Osteocyte (in vitro differentiated cells): ENCODE results near the gene IBA57. TPM values are rescaled to one million over a fixed set of nuclear protein-coding genes. Genes with fewer than 3 reads are reported as not detected.

Experiments
- DNase-seq: peaks from one replicate; pipeline ENCODE4 v3.0.0; 2021; ENCODE audit warnings: mixed read lengths; ENCODE audit not compliant: unreplicated experiment; ENCODE audit errors: extremely low spot score
- H3K27ac Mint-ChIP-seq: one replicate; pipeline ENCODE4 v1.8.0; 2021; ENCODE audit warnings: mild to moderate bottlenecking, mixed read lengths; ENCODE audit not compliant: unreplicated experiment
- H3K27me3 Mint-ChIP-seq: one replicate; pipeline ENCODE4 v1.8.0; 2021; ENCODE audit warnings: mixed read lengths; ENCODE audit not compliant: unreplicated experiment
- H3K36me3 Mint-ChIP-seq: one replicate; pipeline ENCODE4 v1.8.0; 2021; ENCODE audit warnings: mixed read lengths; ENCODE audit not compliant: unreplicated experiment
- H3K4me1 Mint-ChIP-seq: one replicate; pipeline ENCODE4 v1.8.0; 2021; ENCODE audit warnings: mixed read lengths; ENCODE audit not compliant: unreplicated experiment
- H3K4me3 Mint-ChIP-seq: one replicate; pipeline ENCODE4 v1.8.0; 2021; ENCODE audit warnings: mild to moderate bottlenecking, moderate library complexity, mixed read lengths; ENCODE audit not compliant: unreplicated experiment
- H3K9me3 Mint-ChIP-seq: one replicate; pipeline ENCODE4 v1.8.0; 2021; ENCODE audit warnings: mixed read lengths; ENCODE audit not compliant: unreplicated experiment
- total RNA-seq: library from RNA; stranded (reverse); gene quantifications from 2 replicates; pipeline ENCODE4 v1.2.1, GENCODE V29; 2021
- TF ChIP-seq, protein P1 (sequence below): fragments of 200-600 bp; sonication (generic); IDR thresholded peaks from 2 replicates; pipeline ENCODE4 v1.5.0; 2021; ENCODE audit warnings: antibody characterized with exemption, mild to moderate bottlenecking, moderate library complexity

Gene IBA57
- total RNA-seq, 1 donor from 2014 or later, result 8.1 TPM

DNA sequence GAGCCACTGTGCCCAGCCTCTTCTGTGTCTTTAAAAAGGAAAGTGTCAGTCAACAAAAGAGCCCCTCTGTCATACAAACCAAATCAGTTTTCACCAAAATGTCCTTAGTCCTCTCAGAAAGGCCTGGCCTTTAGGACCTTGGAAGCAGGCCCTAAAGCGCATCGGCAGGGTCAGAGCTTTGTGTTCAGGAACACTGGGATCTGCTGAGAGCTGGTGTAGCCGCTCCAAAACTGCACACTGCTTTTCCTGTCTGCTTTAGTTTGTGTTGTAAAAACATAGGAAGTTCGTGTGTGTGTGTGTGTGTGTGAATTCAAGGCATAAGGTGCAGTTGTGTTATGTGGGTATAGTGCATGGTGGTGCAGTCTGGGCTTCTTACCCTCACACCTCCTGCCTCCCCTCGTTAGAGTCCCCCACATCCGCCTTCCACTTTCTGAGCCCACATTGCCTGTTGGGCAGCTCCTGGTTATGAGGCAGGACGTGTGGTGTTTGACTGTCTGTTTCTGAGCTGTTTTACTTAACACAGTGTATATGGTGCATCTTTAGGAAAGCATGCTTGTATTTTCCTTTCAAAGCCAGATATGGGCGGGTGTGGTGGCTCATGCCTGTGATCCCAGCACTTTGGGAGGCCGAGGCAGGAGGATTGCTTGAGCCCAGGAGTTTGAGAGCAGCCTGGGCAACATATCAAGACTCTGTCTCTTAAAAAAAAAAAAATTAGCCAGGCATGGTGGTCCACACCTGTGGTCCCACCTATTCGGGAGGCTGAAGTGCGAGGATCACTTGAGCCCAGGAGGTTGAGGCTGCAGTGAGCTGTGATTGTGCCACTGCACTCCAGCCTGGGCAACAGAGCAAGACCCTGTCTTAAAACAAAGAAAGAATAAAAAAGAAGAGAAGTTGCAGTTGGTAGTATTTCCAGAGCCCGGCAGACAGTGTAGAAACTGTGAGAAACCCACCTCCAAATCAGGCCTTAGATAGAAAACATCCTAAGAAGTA, 12.4 kb downstream of the IBA57 start:
- Mint-ChIP-seq H3K27ac (no peak overlapping the region), H3K4me1 (no peaks in the 10 kb centered on the region)
- TF ChIP-seq, protein P1, sequence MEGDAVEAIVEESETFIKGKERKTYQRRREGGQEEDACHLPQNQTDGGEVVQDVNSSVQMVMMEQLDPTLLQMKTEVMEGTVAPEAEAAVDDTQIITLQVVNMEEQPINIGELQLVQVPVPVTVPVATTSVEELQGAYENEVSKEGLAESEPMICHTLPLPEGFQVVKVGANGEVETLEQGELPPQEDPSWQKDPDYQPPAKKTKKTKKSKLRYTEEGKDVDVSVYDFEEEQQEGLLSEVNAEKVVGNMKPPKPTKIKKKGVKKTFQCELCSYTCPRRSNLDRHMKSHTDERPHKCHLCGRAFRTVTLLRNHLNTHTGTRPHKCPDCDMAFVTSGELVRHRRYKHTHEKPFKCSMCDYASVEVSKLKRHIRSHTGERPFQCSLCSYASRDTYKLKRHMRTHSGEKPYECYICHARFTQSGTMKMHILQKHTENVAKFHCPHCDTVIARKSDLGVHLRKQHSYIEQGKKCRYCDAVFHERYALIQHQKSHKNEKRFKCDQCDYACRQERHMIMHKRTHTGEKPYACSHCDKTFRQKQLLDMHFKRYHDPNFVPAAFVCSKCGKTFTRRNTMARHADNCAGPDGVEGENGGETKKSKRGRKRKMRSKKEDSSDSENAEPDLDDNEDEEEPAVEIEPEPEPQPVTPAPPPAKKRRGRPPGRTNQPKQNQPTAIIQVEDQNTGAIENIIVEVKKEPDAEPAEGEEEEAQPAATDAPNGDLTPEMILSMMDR, result no peak

DNA sequence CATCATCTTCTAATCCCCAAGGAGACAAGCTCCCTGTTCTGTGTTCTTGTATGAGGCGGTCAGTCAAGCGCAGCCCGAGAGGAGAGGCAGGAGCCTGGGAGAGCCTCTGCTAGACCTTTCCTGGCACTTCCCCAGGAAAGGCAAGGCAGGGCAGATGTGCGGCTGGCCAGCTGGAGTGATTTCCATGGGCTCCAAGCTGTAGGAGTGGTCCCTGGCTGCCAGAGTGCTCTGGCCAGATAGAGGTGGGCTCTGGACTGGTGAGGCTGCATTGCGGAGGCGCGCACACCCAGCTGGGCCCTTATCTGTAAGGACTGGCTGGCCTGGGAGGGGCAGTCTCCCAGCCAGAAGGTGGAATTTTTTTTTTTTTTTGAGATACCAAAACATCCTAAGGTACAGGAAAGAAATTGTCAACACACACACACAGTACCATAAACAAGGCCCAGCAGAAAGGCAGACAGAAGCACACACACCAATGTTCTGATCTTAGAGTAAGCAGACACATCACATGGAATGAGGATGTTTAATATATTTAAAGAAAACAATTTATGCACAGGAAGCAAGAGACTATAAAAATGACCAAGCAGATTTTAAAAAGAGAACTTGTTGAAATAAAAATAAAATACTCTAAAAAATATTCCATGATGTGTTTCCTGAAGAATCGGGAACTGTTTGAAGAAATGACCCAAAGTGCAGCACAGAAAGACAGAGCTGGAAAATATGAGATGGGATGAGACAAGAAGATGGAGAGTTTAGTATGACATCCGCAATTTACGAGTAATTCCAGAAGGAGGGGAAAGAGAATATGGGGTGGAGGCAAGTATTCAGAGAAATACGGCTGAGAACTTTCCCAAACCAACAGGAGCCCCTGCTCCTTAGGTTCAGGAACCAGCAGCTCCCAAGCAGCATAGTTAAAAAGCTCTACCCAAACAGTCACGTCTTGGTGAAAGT, 13.4 kb downstream of the IBA57 start:
- Mint-ChIP-seq H3K36me3 (no peaks in the 10 kb centered on the region), H3K9me3 (no peaks in the 10 kb centered on the region), H3K27me3 (no peaks in the 10 kb centered on the region), H3K4me3 (no peak overlapping the region), H3K4me1 (no peaks in the 10 kb centered on the region), H3K27ac (no peak overlapping the region)
- no peak for DNase-seq
- TF ChIP-seq, protein P1, result no peak

More for the DNA sequence above, 12.4 kb downstream of the IBA57 start:
- Mint-ChIP-seq H3K4me3 (no peak overlapping the region), H3K9me3 (no peaks in the 10 kb centered on the region), H3K27me3 (no peaks in the 10 kb centered on the region), H3K36me3 (no peaks in the 10 kb centered on the region)
- no peak for DNase-seq

DNA sequence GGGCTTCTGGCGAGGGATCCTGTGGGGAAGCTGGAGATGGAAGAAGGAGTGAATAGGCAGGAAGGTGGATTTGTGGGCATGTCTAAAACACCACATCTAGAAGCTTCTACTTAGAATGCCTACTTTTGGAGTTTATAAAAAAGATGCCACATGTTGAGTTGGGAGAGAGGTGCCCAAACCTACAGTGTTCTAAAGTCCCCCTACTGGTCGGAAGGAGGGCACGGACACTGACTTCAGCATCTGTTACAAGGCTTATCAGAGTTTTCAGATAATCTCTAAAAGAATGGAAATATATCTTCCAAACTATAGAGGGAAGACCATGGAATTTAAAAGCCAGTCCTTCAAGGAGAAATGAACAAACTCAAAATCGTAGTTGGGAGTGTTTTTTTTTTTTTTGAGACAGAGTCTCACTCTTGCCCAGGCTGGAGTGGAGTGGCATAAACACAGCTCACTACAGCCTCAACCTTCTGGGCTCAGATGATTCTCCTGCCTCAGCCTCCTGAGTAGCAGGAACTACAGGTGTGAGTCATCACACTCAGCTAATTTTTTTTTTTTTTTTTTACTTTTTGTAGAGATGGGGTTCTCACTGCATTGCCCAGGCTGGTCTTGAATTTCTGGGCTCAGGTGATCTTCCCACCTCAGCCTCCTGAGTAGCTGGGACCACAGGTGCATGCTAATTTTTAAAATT, 14.8 kb downstream of the IBA57 start:
- no peak overlapping the region for H3K27ac Mint-ChIP-seq
- no peaks in the 10 kb centered on the region for H3K4me1 Mint-ChIP-seq
- no peak for DNase-seq
- H3K36me3 Mint-ChIP-seq, result no peaks in the 10 kb centered on the region
- TF ChIP-seq, protein P1, result peak; percentile 24
- H3K27me3 Mint-ChIP-seq, result no peaks in the 10 kb centered on the region
- no peak overlapping the region for H3K4me3 Mint-ChIP-seq
- no peaks in the 10 kb centered on the region for H3K9me3 Mint-ChIP-seq

DNA sequence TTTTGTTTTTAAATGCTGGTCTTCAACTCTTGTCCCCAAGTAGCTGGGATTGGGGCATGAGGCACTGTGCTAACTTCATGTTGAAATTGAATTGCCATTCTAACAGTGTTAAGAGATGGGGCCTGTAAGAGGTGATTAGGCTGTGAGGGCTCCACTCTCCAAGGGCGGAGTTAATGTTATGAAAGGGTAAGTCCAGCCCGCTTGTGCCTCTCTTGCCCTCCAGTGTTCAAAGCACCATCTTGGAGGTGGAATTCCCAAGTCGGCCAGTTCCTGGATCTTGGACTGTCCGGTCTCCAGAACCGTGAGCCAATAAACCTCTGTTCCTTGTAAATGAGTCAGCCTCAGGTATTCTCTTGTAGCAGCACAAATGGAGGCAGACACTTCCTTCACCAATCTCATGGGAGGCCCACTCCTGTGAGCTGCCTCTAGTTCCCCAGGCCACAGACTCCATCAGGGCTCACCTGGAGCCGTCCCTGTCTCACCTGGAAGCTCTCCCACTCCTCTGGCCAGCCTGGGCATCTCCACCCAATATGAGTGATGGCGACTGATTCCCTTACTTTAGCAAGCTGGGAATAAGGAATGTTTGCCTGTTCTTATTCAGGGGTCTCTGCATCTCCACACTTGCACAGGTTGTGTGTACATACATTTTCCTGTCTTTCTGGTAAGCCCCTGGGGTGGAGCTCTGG, 15.5 kb downstream of the IBA57 start:
- Mint-ChIP-seq H3K4me1 (no peaks in the 10 kb centered on the region), H3K4me3 (no peak overlapping the region), H3K27me3 (no peaks in the 10 kb centered on the region), H3K36me3 (no peaks in the 10 kb centered on the region), H3K9me3 (no peaks in the 10 kb centered on the region), H3K27ac (no peak overlapping the region)
- TF ChIP-seq, protein P1, result no peak
- no peak for DNase-seq
